ENCODE results near the gene FCSK.

GRCh38 chr16:70437582-70438557 is 16.5 kb upstream of the FCSK start:
- TF ChIP-seq, protein P1, sequence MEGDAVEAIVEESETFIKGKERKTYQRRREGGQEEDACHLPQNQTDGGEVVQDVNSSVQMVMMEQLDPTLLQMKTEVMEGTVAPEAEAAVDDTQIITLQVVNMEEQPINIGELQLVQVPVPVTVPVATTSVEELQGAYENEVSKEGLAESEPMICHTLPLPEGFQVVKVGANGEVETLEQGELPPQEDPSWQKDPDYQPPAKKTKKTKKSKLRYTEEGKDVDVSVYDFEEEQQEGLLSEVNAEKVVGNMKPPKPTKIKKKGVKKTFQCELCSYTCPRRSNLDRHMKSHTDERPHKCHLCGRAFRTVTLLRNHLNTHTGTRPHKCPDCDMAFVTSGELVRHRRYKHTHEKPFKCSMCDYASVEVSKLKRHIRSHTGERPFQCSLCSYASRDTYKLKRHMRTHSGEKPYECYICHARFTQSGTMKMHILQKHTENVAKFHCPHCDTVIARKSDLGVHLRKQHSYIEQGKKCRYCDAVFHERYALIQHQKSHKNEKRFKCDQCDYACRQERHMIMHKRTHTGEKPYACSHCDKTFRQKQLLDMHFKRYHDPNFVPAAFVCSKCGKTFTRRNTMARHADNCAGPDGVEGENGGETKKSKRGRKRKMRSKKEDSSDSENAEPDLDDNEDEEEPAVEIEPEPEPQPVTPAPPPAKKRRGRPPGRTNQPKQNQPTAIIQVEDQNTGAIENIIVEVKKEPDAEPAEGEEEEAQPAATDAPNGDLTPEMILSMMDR (IDR thresholded peaks at IDR 0.05) = no peak
- TF ChIP-seq POLR2A (IDR thresholded peaks at IDR 0.05) = no peak

All from body of pancreas (tissue), 4 donors.